Measurements from ENCODE around the gene CEP104. TPM values are rescaled to one million over a fixed set of nuclear protein-coding genes. Genes with fewer than 3 reads are reported as not detected.

Gene CEP104
- polyA plus RNA-seq, 1 of the 3 experiments (the other 2 are of a cell fraction), result 19.2 TPM

DNA sequence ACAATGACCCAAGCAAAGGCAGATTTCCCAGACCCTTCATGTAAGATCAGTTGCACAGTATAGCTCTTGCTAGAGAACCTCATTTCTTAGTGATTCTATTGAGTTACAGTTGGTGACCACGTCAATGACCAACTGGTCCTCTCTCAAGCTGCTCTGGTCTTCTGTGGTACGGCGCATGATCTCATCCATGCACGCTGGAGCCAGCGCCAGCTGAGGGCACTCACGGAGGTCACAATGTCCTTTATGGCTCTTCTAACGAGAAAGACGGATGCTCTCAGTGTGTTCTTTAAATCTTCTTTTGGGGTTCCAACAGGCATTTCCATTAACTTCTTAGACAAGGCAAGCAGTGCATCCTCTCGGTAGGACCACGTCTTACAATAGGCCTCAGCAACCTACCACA is 22.3 kb downstream of the CEP104 start:
- H3K4me1 ChIP-seq (ENCODE audit: control insufficient read depth in 1 of 2, insufficient read depth in 2 of 2, low read depth in 1 of 2, low read length in 1 of 2), result peaks cover 9 to 13% of the 10 kb centered on the region in 2 experiments; a peak in 2 of 4 replicates
- CTCF ChIA-PET, result no interaction called here
- no peak overlapping the region for H3K27ac ChIP-seq (ENCODE audit: low read depth in 2 of 2, low read length in 1 of 2)
- no peak overlapping the region for H2AFZ ChIP-seq (ENCODE audit: low read depth)
- no peaks in the 10 kb centered on the region for H3K9me3 ChIP-seq
- no peaks in the 10 kb centered on the region for H3K9me2 ChIP-seq
- H3K9ac ChIP-seq, result no peak overlapping the region
- no peaks in the 10 kb centered on the region for H3K79me2 ChIP-seq (ENCODE audit: insufficient read depth)
- peaks cover 25 to 38% of the 10 kb centered on the region in 2 experiments for H3K36me3 ChIP-seq (replicated peaks in 1 of 2; ENCODE audit: control insufficient read depth in 1 of 2, insufficient read depth in 2 of 2, low read length in 1 of 2)
- H3F3A ChIP-seq (replicated peaks; ENCODE audit: insufficient read depth), result peaks cover 8% of the 10 kb centered on the region
- POLR2A ChIA-PET, result no interaction called here
- H3K27me3 ChIP-seq (ENCODE audit: insufficient read depth), result no peaks in the 10 kb centered on the region
- H3K4me3 ChIP-seq (ENCODE audit: low read depth in 2 of 2, low read length in 1 of 2), result no peak overlapping the region
- TF ChIP-seq, protein P1, sequence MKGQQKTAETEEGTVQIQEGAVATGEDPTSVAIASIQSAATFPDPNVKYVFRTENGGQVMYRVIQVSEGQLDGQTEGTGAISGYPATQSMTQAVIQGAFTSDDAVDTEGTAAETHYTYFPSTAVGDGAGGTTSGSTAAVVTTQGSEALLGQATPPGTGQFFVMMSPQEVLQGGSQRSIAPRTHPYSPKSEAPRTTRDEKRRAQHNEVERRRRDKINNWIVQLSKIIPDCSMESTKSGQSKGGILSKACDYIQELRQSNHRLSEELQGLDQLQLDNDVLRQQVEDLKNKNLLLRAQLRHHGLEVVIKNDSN (IDR thresholded peaks at IDR 0.05; ENCODE audit: borderline replicate concordance, low read depth), result no peak
- TF ChIP-seq, protein P2, sequence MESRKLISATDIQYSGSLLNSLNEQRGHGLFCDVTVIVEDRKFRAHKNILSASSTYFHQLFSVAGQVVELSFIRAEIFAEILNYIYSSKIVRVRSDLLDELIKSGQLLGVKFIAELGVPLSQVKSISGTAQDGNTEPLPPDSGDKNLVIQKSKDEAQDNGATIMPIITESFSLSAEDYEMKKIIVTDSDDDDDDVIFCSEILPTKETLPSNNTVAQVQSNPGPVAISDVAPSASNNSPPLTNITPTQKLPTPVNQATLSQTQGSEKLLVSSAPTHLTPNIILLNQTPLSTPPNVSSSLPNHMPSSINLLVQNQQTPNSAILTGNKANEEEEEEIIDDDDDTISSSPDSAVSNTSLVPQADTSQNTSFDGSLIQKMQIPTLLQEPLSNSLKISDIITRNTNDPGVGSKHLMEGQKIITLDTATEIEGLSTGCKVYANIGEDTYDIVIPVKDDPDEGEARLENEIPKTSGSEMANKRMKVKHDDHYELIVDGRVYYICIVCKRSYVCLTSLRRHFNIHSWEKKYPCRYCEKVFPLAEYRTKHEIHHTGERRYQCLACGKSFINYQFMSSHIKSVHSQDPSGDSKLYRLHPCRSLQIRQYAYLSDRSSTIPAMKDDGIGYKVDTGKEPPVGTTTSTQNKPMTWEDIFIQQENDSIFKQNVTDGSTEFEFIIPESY (IDR thresholded peaks at IDR 0.05; ENCODE audit: borderline replicate concordance, low read depth), result no peak
- no peak for TF ChIP-seq JUND (IDR thresholded peaks at IDR 0.05)
- no peak for TF ChIP-seq RXRA (IDR thresholded peaks at IDR 0.05; ENCODE audit: borderline replicate concordance, low read depth)
- no peaks in the 10 kb centered on the region for H4K20me1 ChIP-seq (ENCODE audit: insufficient read depth)
- no peak for DNase-seq
- H3K4me2 ChIP-seq, result no peak overlapping the region
- 98% methylated on average over 9 of the region's 10 CpGs for WGBS (ENCODE audit: low lambda C conversion rate)

DNA sequence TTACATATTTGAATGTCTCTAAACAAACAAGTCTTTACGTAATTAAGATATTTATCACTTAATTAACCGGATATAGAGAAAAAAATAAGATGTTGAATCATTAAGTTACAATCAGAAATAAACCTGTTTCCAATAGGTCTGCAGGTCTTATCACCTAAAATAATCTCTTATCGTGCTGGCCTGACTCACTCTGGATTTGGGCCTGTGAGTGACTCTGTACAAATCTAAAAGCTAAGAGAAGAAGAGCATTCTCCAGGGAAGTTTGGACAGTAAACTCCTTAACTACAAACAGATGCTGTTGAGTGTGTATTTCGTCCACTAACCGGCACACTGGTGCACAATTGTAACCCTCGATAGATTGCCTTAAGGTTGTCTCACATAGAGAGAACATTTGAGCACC is 25.3 kb downstream of the CEP104 start:
- H3K4me2 ChIP-seq, result peak overlapping the region; percentile 47; the same call in 1 of the 2 replicates
- ChIA-PET CTCF (interaction anchor here (0.7 to 2.4 kb wide), 3 partner anchors 15 to 30 kb away, joined by 3 to 6 read pairs (median 3); no protein-coding TSS in a partner anchor), POLR2A (interaction anchor here (1.0 kb wide), 1 partner anchor 9 kb away, joined by 3 read pairs; no protein-coding TSS in a partner anchor)
- H3K27ac ChIP-seq (ENCODE audit: low read depth in 2 of 2, low read length in 1 of 2), result peak overlapping the region; percentile 76 to 82
- H3K4me1 ChIP-seq (ENCODE audit: control insufficient read depth in 1 of 2, insufficient read depth in 2 of 2, low read depth in 1 of 2, low read length in 1 of 2), result peaks cover 9 to 13% of the 10 kb centered on the region in 2 experiments; a peak in 2 of 4 replicates
- peak; percentile 70 for DNase-seq
- H3K79me2 ChIP-seq (ENCODE audit: insufficient read depth), result no peaks in the 10 kb centered on the region
- H3K9me3 ChIP-seq, result no peaks in the 10 kb centered on the region
- no peaks in the 10 kb centered on the region for H3K9me2 ChIP-seq
- H2AFZ ChIP-seq (ENCODE audit: low read depth), result no peak overlapping the region
- 13% methylated on average over 6 of the region's 6 CpGs for WGBS (ENCODE audit: low lambda C conversion rate)
- H3K4me3 ChIP-seq (ENCODE audit: low read depth in 2 of 2, low read length in 1 of 2), result no peak overlapping the region
- H3K36me3 ChIP-seq (replicated peaks in 1 of 2; ENCODE audit: control insufficient read depth in 1 of 2, insufficient read depth in 2 of 2, low read length in 1 of 2), result peaks cover 18 to 33% of the 10 kb centered on the region in 2 experiments
- no peak overlapping the region for H3K9ac ChIP-seq
- no peaks in the 10 kb centered on the region for H3K27me3 ChIP-seq (ENCODE audit: insufficient read depth)
- H3F3A ChIP-seq (replicated peaks; ENCODE audit: insufficient read depth), result peaks cover 8% of the 10 kb centered on the region
- H4K20me1 ChIP-seq (ENCODE audit: insufficient read depth), result no peaks in the 10 kb centered on the region
- no peak for TF ChIP-seq POLR2AphosphoS5 (IDR thresholded peaks at IDR 0.05; ENCODE audit: low read depth, low read length)
- TF ChIP-seq MXI1 (IDR thresholded peaks at IDR 0.05; ENCODE audit: low read depth, low read length), result no peak; the same call in 1 of the 2 replicates
- TF ChIP-seq MEF2A (IDR thresholded peaks at IDR 0.05; ENCODE audit: borderline replicate concordance, low read depth), result no peak
- TF ChIP-seq RCOR1 (IDR thresholded peaks at IDR 0.05; ENCODE audit: low read length), result peak; percentile 85
- TF ChIP-seq, protein P1 (IDR thresholded peaks at IDR 0.05; ENCODE audit: borderline replicate concordance, low read depth), result no peak
- TF ChIP-seq, protein P3, sequence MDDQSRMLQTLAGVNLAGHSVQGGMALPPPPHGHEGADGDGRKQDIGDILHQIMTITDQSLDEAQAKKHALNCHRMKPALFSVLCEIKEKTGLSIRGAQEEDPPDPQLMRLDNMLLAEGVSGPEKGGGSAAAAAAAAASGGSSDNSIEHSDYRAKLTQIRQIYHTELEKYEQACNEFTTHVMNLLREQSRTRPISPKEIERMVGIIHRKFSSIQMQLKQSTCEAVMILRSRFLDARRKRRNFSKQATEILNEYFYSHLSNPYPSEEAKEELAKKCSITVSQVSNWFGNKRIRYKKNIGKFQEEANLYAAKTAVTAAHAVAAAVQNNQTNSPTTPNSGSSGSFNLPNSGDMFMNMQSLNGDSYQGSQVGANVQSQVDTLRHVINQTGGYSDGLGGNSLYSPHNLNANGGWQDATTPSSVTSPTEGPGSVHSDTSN (IDR thresholded peaks at IDR 0.05), result 0 out of 2 replicates have a peak, but pooled peaks have one; percentile 21
- no peak for TF ChIP-seq FOXM1 (IDR thresholded peaks at IDR 0.05; ENCODE audit: low read depth)
- TF ChIP-seq, protein P4, sequence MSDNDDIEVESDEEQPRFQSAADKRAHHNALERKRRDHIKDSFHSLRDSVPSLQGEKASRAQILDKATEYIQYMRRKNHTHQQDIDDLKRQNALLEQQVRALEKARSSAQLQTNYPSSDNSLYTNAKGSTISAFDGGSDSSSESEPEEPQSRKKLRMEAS (IDR thresholded peaks at IDR 0.05; ENCODE audit: low read depth), result no peak
- peak; percentile 50; the same call in 1 of the 2 replicates for TF ChIP-seq NFIC (IDR thresholded peaks at IDR 0.05; ENCODE audit: borderline replicate concordance)
- TF ChIP-seq, protein P5, sequence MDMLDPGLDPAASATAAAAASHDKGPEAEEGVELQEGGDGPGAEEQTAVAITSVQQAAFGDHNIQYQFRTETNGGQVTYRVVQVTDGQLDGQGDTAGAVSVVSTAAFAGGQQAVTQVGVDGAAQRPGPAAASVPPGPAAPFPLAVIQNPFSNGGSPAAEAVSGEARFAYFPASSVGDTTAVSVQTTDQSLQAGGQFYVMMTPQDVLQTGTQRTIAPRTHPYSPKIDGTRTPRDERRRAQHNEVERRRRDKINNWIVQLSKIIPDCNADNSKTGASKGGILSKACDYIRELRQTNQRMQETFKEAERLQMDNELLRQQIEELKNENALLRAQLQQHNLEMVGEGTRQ (IDR thresholded peaks at IDR 0.05; ENCODE audit: borderline replicate concordance, low read depth, low read length), result no peak
- no peak for TF ChIP-seq RFX5 (IDR thresholded peaks at IDR 0.05; ENCODE audit: low read length)
- TF ChIP-seq RAD21 (IDR thresholded peaks at IDR 0.05; ENCODE audit: low read length), result 0 out of 2 replicates have a peak, but pooled peaks have one; percentile 10
- TF ChIP-seq FOXJ3 (CRISPR knock-in tag; IDR thresholded peaks at IDR 0.05), result no peak
- no peak for TF ChIP-seq GABPA (IDR thresholded peaks at IDR 0.05; ENCODE audit: low read depth)
- peak; percentile 32 to 78; a peak in 3 of 4 replicates for TF ChIP-seq EP300 (IDR thresholded peaks at IDR 0.05; ENCODE audit: borderline replicate concordance in 1 of 2, low read depth in 1 of 2, low read length in 1 of 2)
- TF ChIP-seq FOSL2 (IDR thresholded peaks at IDR 0.05; ENCODE audit: borderline replicate concordance, low read depth), result peak; percentile 42; the same call in 1 of the 2 replicates
- TF ChIP-seq, protein P6, sequence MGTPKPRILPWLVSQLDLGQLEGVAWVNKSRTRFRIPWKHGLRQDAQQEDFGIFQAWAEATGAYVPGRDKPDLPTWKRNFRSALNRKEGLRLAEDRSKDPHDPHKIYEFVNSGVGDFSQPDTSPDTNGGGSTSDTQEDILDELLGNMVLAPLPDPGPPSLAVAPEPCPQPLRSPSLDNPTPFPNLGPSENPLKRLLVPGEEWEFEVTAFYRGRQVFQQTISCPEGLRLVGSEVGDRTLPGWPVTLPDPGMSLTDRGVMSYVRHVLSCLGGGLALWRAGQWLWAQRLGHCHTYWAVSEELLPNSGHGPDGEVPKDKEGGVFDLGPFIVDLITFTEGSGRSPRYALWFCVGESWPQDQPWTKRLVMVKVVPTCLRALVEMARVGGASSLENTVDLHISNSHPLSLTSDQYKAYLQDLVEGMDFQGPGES (IDR thresholded peaks at IDR 0.05; ENCODE audit: low read depth, low read length), result no peak
- peak; percentile 94 for TF ChIP-seq TCF12 (IDR thresholded peaks at IDR 0.05)
- peak; percentile 70 for TF ChIP-seq JUND (IDR thresholded peaks at IDR 0.05)

Data from SK-N-SH (cell line).